Stomach (tissue), 4 donors: ENCODE results near the gene EGFR.

ENCODE experiments used
- EP300 ChIP-seq: sonication (generic); formaldehyde crosslinking; IDR thresholded peaks from one replicate; pipeline ENCODE4 v1.6.1; 2017; ENCODE audit warnings: antibody characterized with exemption
- POLR2A ChIP-seq, 4 donors: fragments of 450-650 bp; IDR thresholded peaks; one replicate each; pipeline ENCODE4 v1.6.1; 2016; ENCODE audit warnings: antibody characterized with exemption in 4 of 4, control low read depth in 2 of 4, mild to moderate bottlenecking in 1 of 4, moderate library complexity in 1 of 4
- TF ChIP-seq, protein P1 (sequence below), 7 experiments: fragments of 450-650 bp in 4 of 7; fragments of 200-600 bp in 3 of 7; sonication (generic) in 3 of 7; IDR thresholded peaks; one replicate each; pipeline ENCODE4 v1.5.1; 2016 to 2019; ENCODE audit warnings: antibody characterized with exemption in 7 of 7, control low read depth in 2 of 7, mild to moderate bottlenecking in 1 of 7

DNA sequence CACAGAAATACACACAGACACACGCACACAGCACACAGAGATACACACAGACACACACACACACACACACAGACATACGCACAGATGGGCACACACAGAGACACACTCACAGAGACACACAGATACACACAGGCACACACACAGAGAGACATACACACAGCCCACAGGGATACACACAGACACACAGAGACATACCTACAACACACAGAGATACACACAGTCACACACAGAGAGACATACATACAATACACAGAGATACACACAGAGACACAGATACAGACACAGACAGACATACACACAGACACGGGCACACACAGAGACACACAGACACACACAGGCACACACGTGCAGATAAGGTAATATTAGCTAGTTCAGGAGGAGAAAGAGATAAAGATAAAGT, 76.9 kb downstream of the EGFR start:
- no peak for TF ChIP-seq EP300
- TF ChIP-seq, protein P1, sequence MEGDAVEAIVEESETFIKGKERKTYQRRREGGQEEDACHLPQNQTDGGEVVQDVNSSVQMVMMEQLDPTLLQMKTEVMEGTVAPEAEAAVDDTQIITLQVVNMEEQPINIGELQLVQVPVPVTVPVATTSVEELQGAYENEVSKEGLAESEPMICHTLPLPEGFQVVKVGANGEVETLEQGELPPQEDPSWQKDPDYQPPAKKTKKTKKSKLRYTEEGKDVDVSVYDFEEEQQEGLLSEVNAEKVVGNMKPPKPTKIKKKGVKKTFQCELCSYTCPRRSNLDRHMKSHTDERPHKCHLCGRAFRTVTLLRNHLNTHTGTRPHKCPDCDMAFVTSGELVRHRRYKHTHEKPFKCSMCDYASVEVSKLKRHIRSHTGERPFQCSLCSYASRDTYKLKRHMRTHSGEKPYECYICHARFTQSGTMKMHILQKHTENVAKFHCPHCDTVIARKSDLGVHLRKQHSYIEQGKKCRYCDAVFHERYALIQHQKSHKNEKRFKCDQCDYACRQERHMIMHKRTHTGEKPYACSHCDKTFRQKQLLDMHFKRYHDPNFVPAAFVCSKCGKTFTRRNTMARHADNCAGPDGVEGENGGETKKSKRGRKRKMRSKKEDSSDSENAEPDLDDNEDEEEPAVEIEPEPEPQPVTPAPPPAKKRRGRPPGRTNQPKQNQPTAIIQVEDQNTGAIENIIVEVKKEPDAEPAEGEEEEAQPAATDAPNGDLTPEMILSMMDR (IDR thresholded peaks at IDR 0.05): no peak
- no peak for TF ChIP-seq POLR2A (IDR thresholded peaks at IDR 0.05)
